GM18951 (cell line): ENCODE measurements around the gene RTP1.
"Not testable (repeated sequence)": the region's sequence is repeated elsewhere in the genome, so short reads cannot be mapped to it uniquely, and the experiment has no call there.

Experiments
- POLR2A ChIP-seq: IDR thresholded peaks from 4 replicates; pipeline ENCODE4 v1.6.1; 2011; ENCODE audit warnings: mild to moderate bottlenecking; ENCODE audit not compliant: insufficient read length, insufficient read depth; ENCODE audit errors: extremely low read depth
- in situ Hi-C: fragments of 300-500 bp; cut with MboI; formaldehyde crosslinking; loops from one replicate; pipeline ENCODE4 v1.12.0; 2022; ENCODE audit warnings: low sequenced_read_pairs, mixed read lengths, inconsistent platforms; ENCODE audit not compliant: unreplicated experiment

RTP1 gene

DNA sequence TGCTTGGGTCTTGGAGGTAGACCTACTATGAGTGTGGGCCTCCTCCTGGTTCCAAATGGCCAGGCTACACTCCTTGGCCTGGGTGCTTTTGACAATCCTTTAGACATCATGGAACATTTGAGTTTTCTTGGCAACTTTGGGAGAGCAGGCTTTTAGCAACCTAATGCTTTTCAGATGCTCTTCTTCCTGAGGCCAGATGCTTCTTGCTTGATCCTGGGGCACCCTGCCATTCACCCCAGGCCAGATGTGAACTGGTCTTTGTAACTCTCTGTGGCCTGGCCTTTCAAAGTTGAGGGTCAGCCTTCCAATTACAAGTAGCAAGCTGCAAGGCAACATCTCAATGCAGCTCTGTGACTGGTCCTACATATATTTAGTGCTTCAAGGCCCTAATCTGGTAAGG is 40.5 kb downstream of the RTP1 start:
- TF ChIP-seq POLR2A, result no peak
- in situ Hi-C loops, result no loop called here

DNA sequence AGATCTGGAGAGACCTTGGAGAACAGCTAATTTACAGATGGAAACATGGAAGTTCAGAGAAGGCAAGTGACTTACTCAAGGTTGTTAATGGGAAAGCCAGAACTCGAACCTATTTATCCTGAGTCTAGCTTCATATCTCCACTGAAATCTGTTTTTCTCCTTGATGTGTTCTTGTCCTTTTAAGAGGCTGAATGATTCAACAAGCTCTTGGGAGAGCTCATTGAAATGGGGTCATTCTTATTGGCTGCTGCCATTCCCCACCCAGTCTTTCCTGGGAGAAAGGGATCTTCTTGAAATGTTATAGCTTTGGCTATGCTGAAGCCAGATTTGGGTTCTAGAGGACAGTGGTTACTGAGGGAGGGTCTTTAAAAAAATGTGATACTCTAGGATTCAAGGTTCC is 41.0 kb downstream of the RTP1 start:
- no peak for TF ChIP-seq POLR2A
- in situ Hi-C loops, result no loop called here

DNA sequence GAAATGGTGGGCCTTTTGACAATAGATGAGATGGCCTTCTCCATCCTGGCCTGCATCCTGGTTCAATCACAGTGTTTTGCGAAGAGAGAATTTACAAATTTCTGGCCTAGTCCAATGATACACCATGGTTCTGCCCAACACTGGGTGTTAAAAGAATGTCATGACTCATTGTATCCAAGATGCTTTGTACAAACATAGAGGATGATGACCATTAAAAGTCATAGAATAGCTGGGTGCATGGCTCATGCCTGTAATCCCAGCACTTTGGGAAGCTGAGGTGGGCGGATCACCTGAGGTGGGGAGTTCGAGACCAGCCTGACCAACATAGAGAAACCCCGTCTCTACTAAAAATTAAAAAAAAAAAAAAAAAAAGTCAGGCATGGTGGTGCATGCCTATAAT is 41.5 kb downstream of the RTP1 start:
- in situ Hi-C loops, result not testable (repeated sequence)

DNA sequence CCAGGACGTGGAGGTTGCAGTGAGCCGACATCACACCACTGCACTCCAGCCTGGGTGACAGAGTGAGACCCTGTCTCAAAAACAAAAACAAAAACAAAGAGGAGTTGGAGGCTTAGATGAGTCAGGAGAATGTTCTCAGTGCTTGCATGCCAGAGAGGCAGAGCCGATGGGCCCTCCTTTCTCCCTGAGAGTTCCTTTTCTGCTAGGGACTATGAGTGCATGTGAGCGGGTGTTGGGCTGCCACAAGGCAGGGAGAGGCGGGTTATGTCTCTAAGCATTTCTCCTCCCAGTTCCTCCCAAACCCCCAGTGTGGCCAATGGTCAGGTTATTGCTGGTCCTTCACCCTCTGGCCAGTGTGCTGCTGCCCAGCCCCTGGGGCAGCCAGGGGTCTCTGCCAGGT is 45.1 kb downstream of the RTP1 start:
- in situ Hi-C loops, result no loop called here
- no peak for TF ChIP-seq POLR2A

DNA sequence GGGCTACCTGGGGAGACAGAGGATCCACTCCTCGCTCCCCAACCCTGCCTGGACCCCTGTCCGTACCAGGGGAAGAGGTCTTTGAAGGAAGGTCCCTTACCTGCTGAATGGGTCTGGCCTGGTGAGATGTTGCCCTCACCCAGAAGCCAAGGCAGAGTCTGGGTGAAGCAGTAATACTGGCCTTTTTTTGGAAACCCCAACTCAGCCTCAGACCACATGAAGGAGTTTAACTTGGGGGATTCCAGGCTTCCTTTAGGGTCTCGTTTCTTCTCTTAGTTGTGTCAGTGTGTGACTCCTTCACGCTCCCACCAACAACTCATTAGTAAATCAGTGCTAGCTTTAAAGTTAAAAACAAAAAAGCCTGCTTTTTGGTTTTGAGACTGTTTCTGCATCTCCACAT is 45.6 kb downstream of the RTP1 start:
- TF ChIP-seq POLR2A, result no peak
- in situ Hi-C loops, result no loop called here

DNA sequence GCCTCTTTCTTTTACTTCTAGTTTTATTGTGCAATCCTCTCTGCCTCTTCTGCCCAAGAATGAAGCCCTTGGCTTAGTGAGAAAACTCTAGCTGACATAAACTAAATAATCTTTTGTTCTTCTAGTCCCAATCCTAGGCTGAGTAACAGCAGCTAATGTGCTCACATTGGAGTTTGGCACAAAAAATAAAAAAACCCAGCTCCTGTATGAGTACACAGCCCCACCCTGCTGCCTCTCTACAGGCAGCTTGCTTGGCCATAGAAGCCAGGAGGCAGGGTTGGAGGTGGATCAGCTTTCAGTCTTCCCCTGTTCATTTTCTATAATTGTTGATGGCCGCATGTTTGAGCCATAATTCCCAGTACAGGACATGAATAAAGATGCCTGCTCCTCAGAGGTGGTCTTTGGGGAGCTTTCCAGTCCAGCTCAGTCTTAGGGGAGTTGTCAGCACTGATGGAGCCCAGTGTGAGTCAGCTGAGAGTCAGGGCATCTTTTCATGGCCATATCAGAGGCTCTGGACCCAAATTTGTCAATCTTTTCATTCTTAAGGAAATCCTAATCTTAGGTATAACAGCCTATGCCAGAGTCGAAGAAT is 46.7 kb downstream of the RTP1 start:
- TF ChIP-seq POLR2A, result no peak
- in situ Hi-C loops, result no loop called here

DNA sequence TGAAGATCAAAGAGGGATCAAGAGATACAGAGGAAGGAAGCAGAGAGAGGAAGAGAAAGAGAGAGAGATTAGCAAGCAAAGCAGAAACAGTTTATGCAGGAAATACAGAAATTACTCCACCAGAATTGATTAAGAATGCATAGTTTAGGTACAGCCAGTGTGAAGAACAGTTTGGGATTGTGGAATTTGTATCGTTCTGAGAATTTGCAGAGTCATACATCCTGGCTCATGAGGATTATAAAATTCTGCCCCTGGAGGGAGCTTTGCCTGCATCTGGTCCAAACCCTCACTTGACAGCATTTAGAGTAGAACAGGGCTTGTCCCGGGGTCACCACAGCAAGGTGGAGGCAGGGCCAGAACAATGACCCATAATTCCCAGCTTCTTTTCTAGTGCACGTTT is 50.1 kb downstream of the RTP1 start:
- in situ Hi-C loops, result no loop called here
- TF ChIP-seq POLR2A, result no peak
